Neural cell (in vitro differentiated cells): ENCODE results near the gene TANGO6. TPM values are rescaled to one million over a fixed set of nuclear protein-coding genes. Genes with fewer than 3 reads are reported as not detected.

Experiments used
- H2AFZ ChIP-seq: fragments of 200-600, 300-800 bp; sonication (generic), shearing (Covaris generic); 2 replicates; pipeline ENCODE4 v1.6.0; 2014; ENCODE audit warnings: low read depth, mild to moderate bottlenecking, antibody characterized with exemption, low read length, moderate library complexity
- H3F3A ChIP-seq: fragments of 200-600 bp; shearing (Covaris generic); 2 replicates; pipeline ENCODE4 v1.6.1; 2016; ENCODE audit warnings: mild to moderate bottlenecking, moderate library complexity, mixed read lengths, antibody characterized with exemption, low read length; ENCODE audit not compliant: insufficient read depth, poor library complexity, severe bottlenecking
- H3K27ac ChIP-seq: fragments of 200-600, 300-800 bp; sonication (generic), shearing (Covaris generic); 2 replicates; pipeline ENCODE4 v1.5.1; 2014; ENCODE audit warnings: mild to moderate bottlenecking, low read length, moderate library complexity
- H3K27me3 ChIP-seq: fragments of 300-800, 200-600 bp; sonication (generic), shearing (Covaris generic); 2 replicates; pipeline ENCODE4 v1.6.0; 2014; ENCODE audit warnings: mild to moderate bottlenecking, low read depth, low read length, moderate library complexity; ENCODE audit not compliant: insufficient read depth
- H3K36me3 ChIP-seq: fragments of 300-800, 200-600 bp; sonication (generic), shearing (Covaris generic); 2 replicates; pipeline ENCODE4 v1.5.1; 2014; ENCODE audit warnings: mild to moderate bottlenecking, antibody characterized with exemption, low read length, moderate library complexity; ENCODE audit not compliant: insufficient read depth
- H3K4me2 ChIP-seq: fragments of 300-800, 200-600 bp; sonication (generic), shearing (Covaris generic); 2 replicates; pipeline ENCODE4 v1.6.0; 2014; ENCODE audit warnings: mild to moderate bottlenecking, low read length
- H3K4me3 ChIP-seq: fragments of 300-800, 200-600 bp; sonication (generic), shearing (Covaris generic); 2 replicates; pipeline ENCODE4 v1.5.1; 2014; ENCODE audit warnings: mild to moderate bottlenecking, low read length, moderate library complexity
- H3K79me2 ChIP-seq: fragments of 200-600 bp; shearing (Covaris generic); replicated peaks from 2 replicates; pipeline ENCODE4 v1.6.0; 2014; ENCODE audit warnings: mild to moderate bottlenecking, low read length, moderate library complexity; ENCODE audit not compliant: insufficient read depth
- H3K9ac ChIP-seq: fragments of 300-800, 200-600 bp; sonication (generic), shearing (Covaris generic); 2 replicates; pipeline ENCODE4 v1.6.1; 2016; ENCODE audit warnings: mild to moderate bottlenecking, low read length, mixed read lengths
- H3K9me2 ChIP-seq: fragments of 200-600 bp; shearing (Covaris generic); 2 replicates; pipeline ENCODE4 v1.6.1; 2016; ENCODE audit warnings: mild to moderate bottlenecking, low read length, mixed read lengths; ENCODE audit not compliant: insufficient read depth
- H3K9me3 ChIP-seq: fragments of 200-600, 300-800 bp; sonication (generic), shearing (Covaris generic); 2 replicates; pipeline ENCODE4 v1.6.1; 2016; ENCODE audit warnings: mild to moderate bottlenecking, mixed run types, low read length, moderate library complexity, mixed read lengths
- H4K20me1 ChIP-seq: fragments of 200-600 bp; shearing (Covaris generic); 2 replicates; pipeline ENCODE4 v1.6.1; 2016; ENCODE audit warnings: mild to moderate bottlenecking, mixed run types; ENCODE audit not compliant: insufficient read depth
- CTCF ChIP-seq: fragments of 450-650 bp; IDR thresholded peaks from 2 replicates; pipeline ENCODE4 v1.5.1; 2014; ENCODE audit warnings: antibody characterized with exemption, mild to moderate bottlenecking, moderate library complexity; ENCODE audit not compliant: poor library complexity, severe bottlenecking
- EP300 ChIP-seq: fragments of 450-650 bp; conservative IDR thresholded peaks from 2 replicates; pipeline ENCODE4 v1.6.1; 2014; ENCODE audit warnings: antibody characterized with exemption, mild to moderate bottlenecking, moderate library complexity; ENCODE audit not compliant: poor library complexity, severe bottlenecking
- EZH2 ChIP-seq: fragments of 200-600, 300-800 bp; shearing (Covaris generic), sonication (generic); IDR thresholded peaks from 2 replicates; pipeline ENCODE4 v1.6.1; 2014; ENCODE audit warnings: antibody characterized with exemption, low read length, borderline replicate concordance, mild to moderate bottlenecking; ENCODE audit not compliant: insufficient read depth, poor library complexity, severe bottlenecking
- MXI1 ChIP-seq: fragments of 450-650 bp; conservative IDR thresholded peaks from 2 replicates; pipeline ENCODE4 v1.6.1; 2014; ENCODE audit warnings: antibody characterized with exemption, mild to moderate bottlenecking; ENCODE audit not compliant: poor library complexity, severe bottlenecking
- POLR2AphosphoS5 ChIP-seq: IDR thresholded peaks from 2 replicates; pipeline ENCODE4 v1.6.1; 2012
- RAD21 ChIP-seq: fragments of 450-650 bp; conservative IDR thresholded peaks from 2 replicates; pipeline ENCODE4 v1.6.1; 2014; ENCODE audit warnings: antibody characterized with exemption, mild to moderate bottlenecking, moderate library complexity
- REST ChIP-seq: IDR thresholded peaks from 2 replicates; pipeline ENCODE4 v1.6.1; 2012; ENCODE audit warnings: borderline replicate concordance
- SMC3 ChIP-seq: fragments of 450-650 bp; conservative IDR thresholded peaks from 2 replicates; pipeline ENCODE4 v1.6.1; 2014; ENCODE audit warnings: antibody characterized with exemption, mild to moderate bottlenecking, moderate library complexity; ENCODE audit not compliant: poor library complexity
- TAF1 ChIP-seq: IDR thresholded peaks from 2 replicates; pipeline ENCODE4 v1.6.1; 2012; ENCODE audit warnings: low read depth
- polyA plus RNA-seq: library from polyadenylated mRNA; depleted of rRNA; stranded (reverse); fragments of >200 nt; gene quantifications from 2 replicates; pipeline ENCODE4 v1.2.3, GENCODE V29; 2014

Gene TANGO6
- polyA plus RNA-seq, 1 donor from 2014 or later, result 9.5 TPM

- TF ChIP-seq POLR2AphosphoS5, result peak; percentile 73
- TF ChIP-seq SMC3, result peak; percentile 41
- TF ChIP-seq EP300, result no peak
- peak; percentile 59 for TF ChIP-seq REST
- peak; percentile 43 for TF ChIP-seq RAD21
- peak; percentile 69 for TF ChIP-seq CTCF
- peak; percentile 72 for TF ChIP-seq MXI1
- TF ChIP-seq TAF1, result no peak
- H2AFZ ChIP-seq, result peak overlapping the region; percentile 51
- H3K27me3 ChIP-seq, result no peaks in the 10 kb centered on the region
- peak overlapping the region; percentile 81 for H3K4me2 ChIP-seq
- no peaks in the 10 kb centered on the region for H3K9me3 ChIP-seq
- no peaks in the 10 kb centered on the region for H3K9me2 ChIP-seq
- peak overlapping the region; percentile 85 for H3K9ac ChIP-seq
- H3K36me3 ChIP-seq, result peaks cover 9% of the 10 kb centered on the region
- H4K20me1 ChIP-seq, result no peaks in the 10 kb centered on the region
- H3F3A ChIP-seq, result peaks cover 3% of the 10 kb centered on the region
- H3K4me3 ChIP-seq, result peak overlapping the region; percentile 97
- peaks cover 44% of the 10 kb centered on the region for H3K79me2 ChIP-seq
- peak overlapping the region; percentile 73 for H3K27ac ChIP-seq
These were observed 264.1 kb downstream of the TANGO6 start for GRCh38 chr16:69107316-69107962.

GRCh38 chr16:69108064-69108904, 265.0 kb downstream of the TANGO6 start:
- no peaks in the 10 kb centered on the region for H3K27me3 ChIP-seq
- H3K27ac ChIP-seq, result peak overlapping the region; percentile 73
- H2AFZ ChIP-seq, result no peak overlapping the region

More at GRCh38 chr16:69108064-69108904, 265.0 kb downstream of the TANGO6 start:
- H3K79me2 ChIP-seq, result peaks cover 45% of the 10 kb centered on the region
- no peaks in the 10 kb centered on the region for H3K9me2 ChIP-seq
- TF ChIP-seq EZH2 (no peak), RAD21 (peak; percentile 37), REST (no peak), MXI1 (peak; percentile 40), CTCF (peak; percentile 37), TAF1 (no peak), SMC3 (peak; percentile 51), EP300 (no peak), POLR2AphosphoS5 (no peak)
- H3K36me3 ChIP-seq, result peaks cover 9% of the 10 kb centered on the region
- H3K4me2 ChIP-seq, result peak overlapping the region; percentile 81
- peak overlapping the region; percentile 85 for H3K9ac ChIP-seq
- H3F3A ChIP-seq, result peaks cover 3% of the 10 kb centered on the region
- H4K20me1 ChIP-seq, result no peaks in the 10 kb centered on the region
- peak overlapping the region; percentile 97 for H3K4me3 ChIP-seq
- H3K9me3 ChIP-seq, result no peaks in the 10 kb centered on the region
